A673 (cell line): ENCODE data around the gene ZNF280A.

Experiments
- EZH2 ChIP-seq: fragments of 200-600 bp; sonication (generic); IDR thresholded peaks from 2 replicates; pipeline ENCODE4 v1.6.1; 2017; ENCODE audit warnings: borderline replicate concordance, low read depth, mild to moderate bottlenecking, mixed read lengths, antibody characterized with exemption, low read length; ENCODE audit not compliant: poor library complexity, severe bottlenecking
- TF ChIP-seq, protein P1 (sequence below): fragments of 300-800, 200-600 bp; sonication (generic); conservative IDR thresholded peaks from 2 replicates; pipeline ENCODE4 v1.5.1; 2017; ENCODE audit warnings: low read depth, mild to moderate bottlenecking, antibody characterized with exemption, low read length, moderate library complexity, mixed read lengths

DNA sequence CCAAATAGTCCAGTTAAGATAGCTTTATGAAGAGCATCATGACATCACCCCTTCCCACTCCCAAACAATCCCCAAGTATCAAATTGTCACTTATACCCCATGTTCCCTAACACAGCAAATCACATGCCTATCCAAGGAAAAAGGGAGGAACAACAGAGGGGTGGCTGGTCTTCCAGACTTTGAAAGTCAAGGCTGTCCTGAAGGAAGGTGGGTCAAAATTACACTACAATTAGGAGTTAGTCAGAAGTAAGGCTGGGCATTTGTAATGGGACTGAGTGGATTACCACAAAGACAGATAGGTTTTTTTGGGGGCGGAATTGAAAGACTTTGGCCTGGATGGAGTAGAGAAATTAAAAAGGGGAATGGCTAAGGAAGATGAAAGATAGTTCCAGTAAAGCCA lies 33.1 kb upstream of the ZNF280A start:
- TF ChIP-seq, protein P1, sequence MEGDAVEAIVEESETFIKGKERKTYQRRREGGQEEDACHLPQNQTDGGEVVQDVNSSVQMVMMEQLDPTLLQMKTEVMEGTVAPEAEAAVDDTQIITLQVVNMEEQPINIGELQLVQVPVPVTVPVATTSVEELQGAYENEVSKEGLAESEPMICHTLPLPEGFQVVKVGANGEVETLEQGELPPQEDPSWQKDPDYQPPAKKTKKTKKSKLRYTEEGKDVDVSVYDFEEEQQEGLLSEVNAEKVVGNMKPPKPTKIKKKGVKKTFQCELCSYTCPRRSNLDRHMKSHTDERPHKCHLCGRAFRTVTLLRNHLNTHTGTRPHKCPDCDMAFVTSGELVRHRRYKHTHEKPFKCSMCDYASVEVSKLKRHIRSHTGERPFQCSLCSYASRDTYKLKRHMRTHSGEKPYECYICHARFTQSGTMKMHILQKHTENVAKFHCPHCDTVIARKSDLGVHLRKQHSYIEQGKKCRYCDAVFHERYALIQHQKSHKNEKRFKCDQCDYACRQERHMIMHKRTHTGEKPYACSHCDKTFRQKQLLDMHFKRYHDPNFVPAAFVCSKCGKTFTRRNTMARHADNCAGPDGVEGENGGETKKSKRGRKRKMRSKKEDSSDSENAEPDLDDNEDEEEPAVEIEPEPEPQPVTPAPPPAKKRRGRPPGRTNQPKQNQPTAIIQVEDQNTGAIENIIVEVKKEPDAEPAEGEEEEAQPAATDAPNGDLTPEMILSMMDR: no peak
- TF ChIP-seq EZH2: no peak
